Left renal cortex interstitium (tissue), 4 donors: ENCODE measurements around the gene GSK3B. TPM values are rescaled to one million over a fixed set of nuclear protein-coding genes. Genes with fewer than 3 reads are reported as not detected.
"Not testable (repeated sequence)": the region's sequence is repeated elsewhere in the genome, so short reads cannot be mapped to it uniquely, and the experiment has no call there.

ENCODE experiments used
- DNase-seq, 4 donors: peaks; one replicate each; pipeline ENCODE4 v3.0.0-alpha.2; 2013; ENCODE audit warnings: low read depth in 4 of 4, low spot score in 2 of 4, missing footprints in 1 of 4
- polyA plus RNA-seq, 4 donors: library from polyadenylated mRNA; unstranded; fragments of 120-200 nt; gene quantifications; one replicate each; pipeline ENCODE4 v1.2.1, GENCODE V29; 2013; ENCODE audit not compliant: insufficient read length in 4 of 4

Gene GSK3B
- polyA plus RNA-seq, 4 donors: 43.3 to 48.6 (median 44.2) TPM

GRCh38 chr3:120059081-120059864 lies 35.0 kb downstream of the GSK3B start:
- DNase-seq: no peak

DNA sequence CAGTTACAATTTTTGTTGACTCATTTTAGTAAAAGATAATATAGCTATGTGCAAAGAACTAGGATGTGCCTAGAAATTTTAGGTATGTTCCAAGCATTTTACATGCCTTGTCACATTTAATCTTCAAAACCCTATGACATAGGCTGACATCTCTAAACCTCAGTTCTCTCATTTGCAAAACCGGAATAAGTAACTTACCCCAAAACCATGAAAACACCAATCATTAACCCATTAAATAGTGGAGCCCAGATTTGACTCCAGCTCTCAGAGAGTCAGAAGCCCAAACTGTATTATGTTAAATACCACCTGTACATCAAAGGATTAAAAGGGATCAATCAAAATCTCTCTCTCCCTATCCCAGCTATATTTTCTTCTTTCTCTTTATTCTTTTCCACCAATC lies 36.6 kb downstream of the GSK3B start:
- no peak for DNase-seq

GRCh38 chr3:120057029-120057428 lies 37.2 kb downstream of the GSK3B start:
- DNase-seq: no peak

- DNase-seq: not testable (repeated sequence)
Measured at GRCh38 chr3:120053647-120054046, 40.6 kb downstream of the GSK3B start.

DNA sequence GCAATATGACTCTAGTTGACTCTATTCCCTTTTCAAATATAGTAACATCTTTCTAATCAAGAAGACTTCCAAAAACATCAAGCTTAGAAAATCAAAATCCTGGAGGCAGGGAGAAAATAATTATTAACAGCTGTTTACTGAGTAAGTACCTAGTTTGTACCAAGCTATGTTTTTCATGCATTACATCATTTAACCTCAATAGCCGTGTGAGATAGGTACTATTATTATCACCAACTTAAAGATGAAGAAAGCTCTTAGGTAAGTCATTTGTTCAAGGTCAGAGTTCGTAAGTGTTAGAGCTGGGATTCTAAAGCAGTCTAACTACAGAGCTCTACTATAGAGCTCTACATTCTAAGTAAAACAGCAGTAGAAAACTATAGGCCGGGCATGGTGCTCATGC lies 41.6 kb downstream of the GSK3B start:
- DNase-seq: no peak

GRCh38 chr3:120052225-120052624 lies 42.0 kb downstream of the GSK3B start:
- DNase-seq: no peak

DNA sequence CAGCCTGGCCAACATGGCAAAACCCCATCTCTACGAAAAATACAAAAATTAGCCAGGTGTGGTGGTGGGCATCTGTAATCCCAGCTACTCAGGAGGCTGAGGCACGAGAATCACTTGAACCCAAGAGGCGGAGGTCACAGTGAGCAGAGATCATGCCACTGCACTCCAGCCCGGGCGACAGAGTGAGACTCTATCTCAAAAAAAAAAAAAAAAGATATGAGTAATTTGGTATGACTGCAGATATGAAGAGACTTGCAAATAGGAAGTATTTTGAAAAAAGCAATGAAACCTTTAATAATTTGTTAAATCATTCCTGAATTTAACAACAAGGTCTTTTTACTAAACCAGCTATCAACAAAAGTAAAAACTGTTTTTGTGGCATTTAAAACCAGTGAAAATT lies 42.7 kb downstream of the GSK3B start:
- not testable (repeated sequence) for DNase-seq

- DNase-seq: no peak
Measured at GRCh38 chr3:120049881-120050539, 44.2 kb downstream of the GSK3B start.

- no peak for DNase-seq
Measured at GRCh38 chr3:120049072-120049471, 45.2 kb downstream of the GSK3B start.

DNA sequence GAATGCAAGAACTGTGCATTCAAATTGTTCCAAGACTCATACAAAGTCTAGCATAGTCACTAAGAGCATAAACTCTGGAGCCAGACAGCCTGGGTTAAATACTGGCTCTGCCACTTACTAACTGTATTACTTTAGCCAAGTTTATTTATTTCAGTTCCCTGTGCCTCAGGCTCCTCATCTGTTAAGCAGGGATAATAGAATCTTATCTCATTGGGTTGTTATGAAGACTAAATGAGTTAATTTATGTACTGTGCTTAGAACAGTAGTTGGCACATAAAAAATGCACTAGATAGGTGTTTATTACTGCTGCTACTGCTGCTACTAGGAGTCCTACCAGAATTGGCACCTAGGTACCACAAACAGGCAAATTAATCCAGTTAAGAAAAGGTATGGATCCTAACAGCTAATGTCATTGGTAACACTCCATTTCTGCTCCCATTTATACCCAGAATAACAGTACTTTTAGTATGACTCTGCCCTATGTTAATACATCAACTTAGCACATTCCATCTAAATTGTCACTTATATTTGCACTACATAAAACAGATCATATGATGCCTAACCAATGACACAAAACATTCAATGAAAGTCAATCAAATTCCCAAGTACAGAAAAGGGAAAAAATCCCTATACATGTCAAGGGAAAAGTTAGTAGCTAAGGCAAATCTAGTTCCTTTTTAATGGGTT lies 45.7 kb downstream of the GSK3B start:
- DNase-seq: no peak

DNA sequence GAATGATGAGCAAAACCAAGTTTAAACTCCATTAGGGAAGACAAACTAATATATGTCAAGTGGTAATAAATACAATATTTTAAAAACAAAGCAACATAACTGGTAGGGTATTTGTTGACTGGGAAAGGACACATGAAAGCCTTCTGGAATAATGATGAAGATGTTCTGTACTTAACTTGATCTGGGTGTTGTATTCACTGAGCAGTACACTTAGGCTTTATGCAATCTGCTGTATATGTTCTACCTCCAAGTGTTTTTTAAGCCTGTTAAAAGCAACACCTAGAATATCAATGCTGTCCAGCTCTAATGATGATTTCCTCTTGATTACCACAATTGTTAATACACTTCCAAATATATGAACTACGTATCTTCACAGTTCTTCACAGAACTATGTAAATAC lies 46.6 kb downstream of the GSK3B start:
- DNase-seq: no peak

GRCh38 chr3:120040813-120041377 lies 53.4 kb downstream of the GSK3B start:
- no peak for DNase-seq

DNA sequence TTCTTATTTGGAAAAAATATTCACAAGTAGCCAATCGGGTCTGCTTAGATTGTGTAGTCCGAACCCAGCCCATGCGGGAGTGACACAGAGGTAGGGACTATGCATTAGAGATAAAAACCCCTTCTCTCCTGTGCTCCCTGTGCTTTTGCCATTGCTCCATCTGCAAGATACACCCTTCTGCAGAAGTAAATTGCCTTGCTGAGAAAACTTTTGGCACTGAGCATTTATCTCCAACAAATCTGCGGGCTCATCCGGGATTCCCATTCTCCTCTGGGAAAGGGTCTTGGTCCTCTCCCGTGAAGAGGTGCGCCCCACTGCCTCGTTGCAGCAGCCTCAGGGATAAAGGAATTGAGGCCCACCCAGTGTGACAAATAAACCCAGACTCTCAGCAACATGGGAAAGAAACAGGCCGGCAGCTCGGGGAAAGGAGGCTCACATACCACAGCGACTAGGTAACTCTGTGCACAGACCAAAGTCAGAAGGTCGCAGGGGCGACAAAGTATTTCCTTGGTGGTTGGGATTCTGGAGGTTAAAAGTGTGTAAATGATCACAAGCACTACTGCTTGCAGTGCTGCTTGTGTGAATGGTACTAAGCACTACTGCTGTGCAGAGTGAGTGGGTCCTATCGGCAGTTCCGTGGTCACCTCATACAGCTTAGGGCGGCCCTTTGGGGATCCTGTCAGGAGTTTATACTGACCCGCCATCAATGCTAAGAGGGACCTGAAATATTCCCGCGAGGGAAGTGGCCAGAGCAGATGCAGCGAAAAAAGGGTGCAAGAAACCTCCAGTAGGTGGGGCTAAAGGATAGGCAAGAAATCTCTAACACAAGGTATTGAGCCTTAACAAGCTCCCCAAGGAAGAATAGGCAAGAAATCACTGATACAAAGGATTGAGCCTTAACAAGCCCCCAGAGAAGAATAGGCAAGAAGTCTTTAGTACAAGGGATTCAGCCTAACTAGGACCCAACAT lies 54.3 kb downstream of the GSK3B start:
- no peak for DNase-seq

DNA sequence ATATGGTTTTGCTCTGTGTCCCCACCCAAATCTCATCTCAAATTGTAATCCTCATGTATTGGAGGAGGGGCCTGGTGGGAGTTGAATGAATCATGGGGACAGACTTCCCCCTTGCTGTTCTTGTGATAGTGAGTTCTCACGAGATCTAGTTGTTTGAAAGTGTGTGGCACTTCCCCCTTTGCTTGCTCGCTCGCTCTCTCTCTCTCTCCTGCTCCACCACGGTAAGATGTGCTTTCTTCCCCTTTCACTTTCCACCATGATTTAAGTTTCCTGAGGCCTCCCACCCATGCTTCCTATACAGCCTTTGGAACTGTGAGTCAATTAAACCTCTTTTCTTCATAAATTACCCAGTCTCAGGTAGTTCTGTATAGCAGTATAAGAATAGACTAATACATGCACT lies 60.7 kb downstream of the GSK3B start:
- DNase-seq: no peak

DNA sequence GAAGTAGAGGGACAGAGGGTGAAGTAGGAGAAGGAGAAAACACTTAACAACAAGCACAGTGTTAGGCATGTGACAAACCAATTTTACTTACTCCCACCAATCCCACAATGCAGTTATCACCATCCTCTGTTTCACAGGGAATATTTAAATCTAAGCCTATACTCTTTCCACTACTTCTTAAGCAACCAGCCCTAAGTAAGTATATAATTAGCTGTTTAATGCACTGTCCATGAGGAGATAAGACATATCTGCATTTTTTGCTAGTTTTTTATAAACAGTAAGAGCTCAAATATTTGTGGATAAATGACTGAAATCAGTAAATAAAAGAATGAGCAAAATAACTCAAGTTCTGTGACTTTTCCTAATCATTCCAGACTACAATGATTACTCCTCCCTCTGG lies 62.7 kb downstream of the GSK3B start:
- DNase-seq: no peak

DNA sequence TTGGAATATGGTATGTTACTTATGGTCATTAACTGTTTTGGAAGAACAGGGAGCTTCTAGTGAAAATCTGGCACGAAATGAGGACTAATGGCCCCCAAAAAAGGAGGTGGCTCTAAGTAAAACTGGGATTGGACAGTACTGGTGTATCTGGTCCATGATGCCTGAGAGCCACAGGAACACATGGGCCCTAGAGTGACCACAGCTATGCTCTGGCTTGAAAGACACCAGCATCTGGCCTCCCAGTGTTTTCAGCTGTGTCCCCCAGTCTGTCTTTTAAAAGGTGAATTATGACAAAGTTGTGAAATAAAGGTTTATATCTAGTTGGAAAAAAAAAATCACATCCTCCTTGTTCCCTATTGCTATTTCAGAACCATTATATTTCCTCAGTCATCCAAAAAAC lies 64.5 kb downstream of the GSK3B start:
- DNase-seq: no peak

GRCh38 chr3:120028271-120029047 lies 65.8 kb downstream of the GSK3B start:
- DNase-seq: no peak

GRCh38 chr3:120027226-120027625 lies 67.0 kb downstream of the GSK3B start:
- DNase-seq: no peak

- DNase-seq: no peak
Measured at GRCh38 chr3:120025520-120025919, 68.7 kb downstream of the GSK3B start.
